ENCODE results near the gene MAN2C1. TPM values are rescaled to one million over a fixed set of nuclear protein-coding genes. Genes with fewer than 3 reads are reported as not detected.

MAN2C1 gene
- total and polyA plus RNA-seq, 9 of the 15 experiments (the other 6 are each of a cell fraction or from before 2014, with no cell fraction given): 2.0 to 141 (median 39.9) TPM

GRCh38 chr15:75338661-75339240 lies 29.7 kb downstream of the MAN2C1 start:
- H3K79me2 ChIP-seq (ENCODE audit: control insufficient read depth, insufficient read depth, low read length): peaks cover 11% of the 10 kb centered on the region
- CTCF ChIA-PET (ENCODE audit: low intra/inter-chr PET ratio): no interaction called here
- H3K9ac ChIP-seq (ENCODE audit: insufficient read depth in 1 of 2, low read depth in 2 of 2, low read length in 2 of 2): 0 out of 4 replicates have a peak overlapping the region, but pooled peaks of 1 of the 2 experiments have one; percentile 5
- H3K4me1 ChIP-seq (replicated peaks in 1 of 2; ENCODE audit: control insufficient read depth in 2 of 2, insufficient read depth in 2 of 2, low read length in 2 of 2): peaks cover 10 to 14% of the 10 kb centered on the region in 2 experiments; a peak in 4 of 5 replicates
- H3K9me3 ChIP-seq (replicated peaks; ENCODE audit: control insufficient read depth, insufficient read depth, low read depth, low read length): no peaks in the 10 kb centered on the region
- H3K9me1 ChIP-seq (ENCODE audit: control insufficient read depth, insufficient read depth, low read length): no peaks in the 10 kb centered on the region
- no peaks in the 10 kb centered on the region for H3K27me3 ChIP-seq (ENCODE audit: control insufficient read depth in 2 of 2, insufficient read depth in 2 of 2, low read length in 2 of 2)
- H3K27ac ChIP-seq (ENCODE audit: extremely low read depth, low read depth, low read length): no peak overlapping the region
- H3K4me3 ChIP-seq: no peak overlapping the region
- in situ Hi-C loops (cut with MboI) (no loop called here), intact Hi-C loops (cut with micrococcal nuclease) (no loop called here)
- no peak overlapping the region for H3K4me2 ChIP-seq (ENCODE audit: insufficient read depth, low read length)
- 90% methylated on average over 9 of the region's 11 CpGs for WGBS (ENCODE audit: insufficient coverage, low coverage, missing lambda C conversion rate)
- ATAC-seq (no peak), DNase-seq (ENCODE audit: extremely low read depth in 1 of 4, low spot score in 3 of 4) (no peak), FAIRE-seq (no peak)
- POLR2A ChIA-PET: interaction anchor here (0.7 to 1.6 kb wide), 2 partner anchors 14 to 24 kb away, joined by 3 to 4 read pairs; no protein-coding TSS in a partner anchor
- no peak overlapping the region for H2AFZ ChIP-seq (ENCODE audit: low read depth, low read length)
- H4K20me1 ChIP-seq (replicated peaks; ENCODE audit: control insufficient read depth, insufficient read depth, low read length): no peaks in the 10 kb centered on the region; the same call in 1 of the 2 replicates
- H3K36me3 ChIP-seq (ENCODE audit: control insufficient read depth, insufficient read depth, low read length): peaks cover 27% of the 10 kb centered on the region; the same call in 2 of the 3 replicates
- TF ChIP-seq RBFOX2 (IDR thresholded peaks at IDR 0.05; ENCODE audit: low read depth, low read length) (peak; percentile 34; the same call in 1 of the 2 replicates), ETV1 (tag; conservative IDR thresholded peaks at IDR 0.05; ENCODE audit: low read depth) (no peak)
- no TSS peak for BruUV-seq (replicated peaks)

DNA sequence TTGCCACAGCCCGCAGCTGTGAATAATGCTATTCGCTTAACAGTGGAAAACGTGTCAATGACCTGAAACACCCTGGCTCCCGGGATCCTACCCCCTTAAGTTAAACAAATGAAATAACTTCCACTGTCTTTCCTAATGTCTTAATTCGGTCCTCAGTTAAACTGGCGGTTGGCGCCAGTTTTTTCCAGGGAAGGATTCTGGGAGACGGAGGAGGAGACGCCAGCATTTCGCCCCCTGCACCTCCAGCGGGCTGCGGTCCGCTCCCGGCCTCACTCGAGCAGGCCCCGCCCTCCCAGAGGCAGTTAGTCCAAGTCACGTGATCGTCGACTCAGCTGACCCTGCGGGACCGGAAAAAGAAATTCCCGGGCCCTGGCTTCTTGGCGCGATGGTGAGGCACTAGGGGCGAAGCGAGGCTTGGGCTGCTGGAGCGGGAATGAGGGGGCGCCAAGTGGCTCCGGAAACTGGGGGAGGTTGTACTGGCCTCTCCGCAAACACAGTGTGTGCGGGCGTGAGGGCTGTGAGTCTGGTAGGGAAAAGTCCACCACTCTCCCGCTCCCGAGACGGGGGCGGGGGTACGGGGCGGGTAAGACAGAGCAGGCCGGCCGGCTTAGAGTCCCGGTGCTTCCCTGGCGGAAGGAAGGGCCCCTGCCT lies 32.6 kb downstream of the MAN2C1 start, which contains the start of gene COMMD4:
Gene COMMD4 (plus strand): TSS at position 359 of the 651 bp plus-strand sequence. CDS start 27 bp downstream, at position 386.
- FAIRE-seq: peak; percentile 74
- in situ Hi-C loops (cut with MboI): no loop called here
- H3K9ac ChIP-seq (ENCODE audit: insufficient read depth in 1 of 2, low read depth in 2 of 2, low read length in 2 of 2): peak within 1 kb of the TSS; percentile 79 to 93
- no peaks in the 10 kb centered on the region for H3K27me3 ChIP-seq (ENCODE audit: control insufficient read depth in 2 of 2, insufficient read depth in 2 of 2, low read length in 2 of 2)
- H3K9me1 ChIP-seq (ENCODE audit: control insufficient read depth, insufficient read depth, low read length): no peaks in the 10 kb centered on the region
- POLR2A ChIA-PET: interaction anchor here (1.5 kb wide), 1 partner anchor 17 kb away, joined by 3 read pairs; no protein-coding TSS in a partner anchor
- CTCF ChIA-PET (ENCODE audit: low intra/inter-chr PET ratio): no interaction called here
- DNase-seq (ENCODE audit: extremely low read depth in 1 of 4, low spot score in 3 of 4): peak; percentile 79 to 96 (median 81)
- BruUV-seq (replicated peaks): no TSS peak
- H2AFZ ChIP-seq (ENCODE audit: low read depth, low read length): peak within 1 kb of the TSS; percentile 95
- peaks cover 20% of the 10 kb centered on the region; the same call in 2 of the 3 replicates for H3K36me3 ChIP-seq (ENCODE audit: control insufficient read depth, insufficient read depth, low read length)
- peaks cover 11% of the 10 kb centered on the region for H3K79me2 ChIP-seq (ENCODE audit: control insufficient read depth, insufficient read depth, low read length)
- intact Hi-C loops (cut with micrococcal nuclease): no loop called here
- no peaks in the 10 kb centered on the region for H3K9me3 ChIP-seq (replicated peaks; ENCODE audit: control insufficient read depth, insufficient read depth, low read depth, low read length)
- peak within 1 kb of the TSS; percentile 64 for H3K4me3 ChIP-seq
- H4K20me1 ChIP-seq (replicated peaks; ENCODE audit: control insufficient read depth, insufficient read depth, low read length): no peaks in the 10 kb centered on the region
- H3K27ac ChIP-seq (ENCODE audit: extremely low read depth, low read depth, low read length): peak within 1 kb of the TSS; percentile 75
- ATAC-seq: peak; percentile 93
- under 1% methylated on average over 30 of the region's 42 CpGs for WGBS (ENCODE audit: insufficient coverage, low coverage, missing lambda C conversion rate)
- peaks cover 10 to 14% of the 10 kb centered on the region in 2 experiments; a peak in 4 of 5 replicates for H3K4me1 ChIP-seq (replicated peaks in 1 of 2; ENCODE audit: control insufficient read depth in 2 of 2, insufficient read depth in 2 of 2, low read length in 2 of 2)
- peak within 1 kb of the TSS; percentile 90 for H3K4me2 ChIP-seq (ENCODE audit: insufficient read depth, low read length)
- TF ChIP-seq SMAD4 (CRISPR knock-in tag; conservative IDR thresholded peaks at IDR 0.05) (peak; percentile 45; the same call in 1 of the 2 replicates), MLX (CRISPR knock-in tag; conservative IDR thresholded peaks at IDR 0.05) (no peak), ZNF431 (CRISPR knock-in tag; IDR thresholded peaks at IDR 0.05) (no peak), ZNF24 (IDR thresholded peaks at IDR 0.05) (no peak)
- TF ChIP-seq, protein P1, sequence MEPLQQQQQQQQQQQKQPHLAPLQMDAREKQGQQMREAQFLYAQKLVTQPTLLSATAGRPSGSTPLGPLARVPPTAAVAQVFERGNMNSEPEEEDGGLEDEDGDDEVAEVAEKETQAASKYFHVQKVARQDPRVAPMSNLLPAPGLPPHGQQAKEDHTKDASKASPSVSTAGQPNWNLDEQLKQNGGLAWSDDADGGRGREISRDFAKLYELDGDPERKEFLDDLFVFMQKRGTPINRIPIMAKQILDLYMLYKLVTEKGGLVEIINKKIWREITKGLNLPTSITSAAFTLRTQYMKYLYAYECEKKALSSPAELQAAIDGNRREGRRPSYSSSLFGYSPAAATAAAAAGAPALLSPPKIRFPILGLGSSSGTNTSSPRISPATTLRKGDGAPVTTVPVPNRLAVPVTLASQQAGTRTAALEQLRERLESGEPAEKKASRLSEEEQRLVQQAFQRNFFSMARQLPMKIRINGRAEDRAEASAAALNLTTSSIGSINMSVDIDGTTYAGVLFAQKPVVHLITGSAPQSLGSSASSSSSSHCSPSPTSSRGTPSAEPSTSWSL (CRISPR knock-in tag; IDR thresholded peaks at IDR 0.05; ENCODE audit: borderline replicate concordance): no peak
